HepG2 (cell line): ENCODE data around the gene MYO9A. TPM values are rescaled to one million over a fixed set of nuclear protein-coding genes. Genes with fewer than 3 reads are reported as not detected.

Source experiments
- NFAT5 ChIP-seq: sonication (generic); formaldehyde crosslinking; IDR thresholded peaks from 2 replicates; pipeline ENCODE4 v1.4.0; 2020; ENCODE audit warnings: missing genetic modification reagents
- SIN3A ChIP-seq: IDR thresholded peaks from 2 replicates; pipeline ENCODE4 v1.6.1; 2011; ENCODE audit warnings: low read depth, mild to moderate bottlenecking, control low read depth, low read length, borderline replicate concordance
- ZBTB20 ChIP-seq: sonication (generic); formaldehyde crosslinking; IDR thresholded peaks from 2 replicates; pipeline ENCODE4 v1.8.1; 2023; ENCODE audit warnings: missing genetic modification reagents, low read depth, mild to moderate bottlenecking, borderline replicate concordance
- ZBTB34 ChIP-seq: sonication (generic); formaldehyde crosslinking; IDR thresholded peaks from 2 replicates; pipeline ENCODE4 v1.8.0; 2022; ENCODE audit warnings: mild to moderate bottlenecking, missing genetic modification reagents
- ZFAT ChIP-seq: sonication (generic); formaldehyde crosslinking; conservative IDR thresholded peaks from 2 replicates; pipeline ENCODE4 v1.8.1; 2023; ENCODE audit warnings: missing genetic modification reagents, inconsistent platforms
- ZNF3 ChIP-seq: IDR thresholded peaks from 2 replicates; pipeline ENCODE4 v1.7.0; 2017; ENCODE audit warnings: inconsistent platforms
- ZNF550 ChIP-seq: sonication (generic); formaldehyde crosslinking; IDR thresholded peaks from 2 replicates; pipeline ENCODE4 v1.4.0; 2020; ENCODE audit warnings: mild to moderate bottlenecking, missing genetic modification reagents, borderline replicate concordance
- ZNF646 ChIP-seq: sonication (generic); formaldehyde crosslinking; IDR thresholded peaks from 2 replicates; pipeline ENCODE4 v1.9.0; 2021; ENCODE audit warnings: mild to moderate bottlenecking, missing genetic modification reagents
- ZNF720 ChIP-seq: sonication (generic); formaldehyde crosslinking; IDR thresholded peaks from 2 replicates; pipeline ENCODE4 v1.4.0; 2020; ENCODE audit warnings: missing genetic modification reagents
- ZNF747 ChIP-seq: sonication (generic); formaldehyde crosslinking; IDR thresholded peaks from 2 replicates; pipeline ENCODE4 v1.8.1; 2023; ENCODE audit warnings: missing genetic modification reagents, mild to moderate bottlenecking, borderline replicate concordance
- ZNF781 ChIP-seq: sonication (generic); formaldehyde crosslinking; IDR thresholded peaks from 2 replicates; pipeline ENCODE4 v1.5.1; 2020; ENCODE audit warnings: borderline replicate concordance, mild to moderate bottlenecking, missing genetic modification reagents; ENCODE audit errors: not compliant biosample characterization
- ZNF891 ChIP-seq: sonication (generic); formaldehyde crosslinking; IDR thresholded peaks from 2 replicates; pipeline ENCODE4 v1.5.0; 2020; ENCODE audit warnings: mild to moderate bottlenecking, missing genetic modification reagents
- polyA plus RNA-seq, 8 experiments: library from polyadenylated mRNA; depleted of rRNA in 3 of 8; stranded (reverse) in 7 of 8; unstranded in 1 of 8; fragments of >200 nt; fragmentation: Illumina TruSeq in 4 of 8; extraction: Trizol in 4 of 8; gene quantifications; 2 replicates each; pipeline versions ENCODE4 v1.2.1 to v1.2.3, GENCODE V29; 2011 to 2016; ENCODE audit warnings: low read depth in 4 of 8, missing spikeins in 1 of 8, mixed read lengths in 1 of 8; ENCODE audit not compliant: insufficient read depth in 1 of 8
- total RNA-seq, 5 experiments: library from RNA; depleted of rRNA; stranded (reverse); fragments of >200 nt; fragmentation: Illumina TruSeq; extraction: Trizol; gene quantifications; 2 replicates each; pipeline ENCODE4 v1.2.3, GENCODE V29; 2016; ENCODE audit warnings: low read depth in 1 of 5
- TF ChIP-seq, protein P1 (sequence below): sonication (generic); formaldehyde crosslinking; IDR thresholded peaks from 2 replicates; pipeline ENCODE4 v1.4.0; 2020; ENCODE audit warnings: mild to moderate bottlenecking, missing genetic modification reagents
- TF ChIP-seq, protein P2 (sequence below): sonication (generic); formaldehyde crosslinking; IDR thresholded peaks from 2 replicates; pipeline ENCODE4 v1.8.1; 2023; ENCODE audit warnings: missing genetic modification reagents, inconsistent platforms, borderline replicate concordance

The MYO9A gene
- total and polyA plus RNA-seq, 2 of the 13 experiments (the other 11 are each of a cell fraction or from before 2014, with no cell fraction given): 4.8 to 15.3 TPM

GRCh38 chr15:72155003-72155621, 37.2 kb upstream of the MYO9A start (continued):
- TF ChIP-seq ZNF646 (CRISPR knock-in tag) (no peak), ZNF720 (CRISPR knock-in tag) (no peak), ZBTB20 (CRISPR knock-in tag) (0 out of 2 replicates have a peak, but pooled peaks have one; percentile 10), NFAT5 (CRISPR knock-in tag) (no peak), ZFAT (no peak), ZNF747 (CRISPR knock-in tag) (no peak), ZNF550 (CRISPR knock-in tag) (no peak), ZBTB34 (CRISPR knock-in tag) (no peak), ZNF781 (CRISPR knock-in tag) (peak; percentile 10), SIN3A (no peak), ZNF3 (CRISPR knock-in tag) (no peak), ZNF891 (no peak)
- TF ChIP-seq, protein P1, sequence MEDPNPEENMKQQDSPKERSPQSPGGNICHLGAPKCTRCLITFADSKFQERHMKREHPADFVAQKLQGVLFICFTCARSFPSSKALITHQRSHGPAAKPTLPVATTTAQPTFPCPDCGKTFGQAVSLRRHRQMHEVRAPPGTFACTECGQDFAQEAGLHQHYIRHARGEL (CRISPR knock-in tag): no peak
- TF ChIP-seq, protein P2, sequence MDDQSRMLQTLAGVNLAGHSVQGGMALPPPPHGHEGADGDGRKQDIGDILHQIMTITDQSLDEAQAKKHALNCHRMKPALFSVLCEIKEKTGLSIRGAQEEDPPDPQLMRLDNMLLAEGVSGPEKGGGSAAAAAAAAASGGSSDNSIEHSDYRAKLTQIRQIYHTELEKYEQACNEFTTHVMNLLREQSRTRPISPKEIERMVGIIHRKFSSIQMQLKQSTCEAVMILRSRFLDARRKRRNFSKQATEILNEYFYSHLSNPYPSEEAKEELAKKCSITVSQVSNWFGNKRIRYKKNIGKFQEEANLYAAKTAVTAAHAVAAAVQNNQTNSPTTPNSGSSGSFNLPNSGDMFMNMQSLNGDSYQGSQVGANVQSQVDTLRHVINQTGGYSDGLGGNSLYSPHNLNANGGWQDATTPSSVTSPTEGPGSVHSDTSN: no peak
